GM12878 (cell line): ENCODE measurements around the gene GTPBP6. TPM values are rescaled to one million over a fixed set of nuclear protein-coding genes. Genes with fewer than 3 reads are reported as not detected.

ENCODE experiments used
- ATAC-seq: fragments of 200-7000 bp; cut with Tn5 transposase; 3 replicates; pipeline ENCODE4 v1.9.1; 2020; ENCODE audit warnings: mild to moderate bottlenecking, moderate library complexity
- BruUV-seq: library from RNA; stranded (reverse); fragments of 400-500 nt; replicated peaks from 2 replicates; lab custom pipeline; 2021; lab: Mats Ljungman, UMichigan
- CTCF ChIA-PET: fragments of 300-600 bp; sonication (Branson Sonifier 250); formaldehyde crosslinking; extraction: SDS; loops from one replicate; lab custom pipeline; 2021; ENCODE audit warnings: inconsistent platforms; lab: Yijun Ruan, JAX
- POLR2A ChIA-PET: fragments of 350-600 bp; formaldehyde crosslinking; extraction: SDS; loops from one replicate; lab custom pipeline; 2021; ENCODE audit warnings: inconsistent platforms; lab: Charles Lee
- RAD21 ChIA-PET: fragments of 300-600 bp; sonication (Branson Sonifier 250); formaldehyde crosslinking; loops from one replicate; lab custom pipeline; 2023; ENCODE audit warnings: antibody characterized with exemption; ENCODE audit not compliant: unreplicated experiment; lab: Charles Lee
- SMC1A ChIA-PET: fragments of 300-600 bp; sonication (Branson Sonifier 250); formaldehyde crosslinking; loops from one replicate; lab custom pipeline; 2023; ENCODE audit not compliant: unreplicated experiment, uncharacterized antibody; lab: Charles Lee
- DNase-seq: peaks from one replicate; pipeline ENCODE4 v3.0.0-alpha.2; 2011; ENCODE audit warnings: low read depth, low spot score
- FAIRE-seq: peaks from 3 replicates; lab custom pipeline; 2011; peaks lifted over from hg19 to GRCh38; lab: Jason Lieb, UNC
- H2AFZ ChIP-seq: 2 replicates; pipeline ENCODE4 v1.6.0; 2011; ENCODE audit warnings: low read depth, low read length, control low read depth; ENCODE audit not compliant: control insufficient read depth
- H3K27ac ChIP-seq: 2 replicates; pipeline ENCODE4 v1.5.1; 2011; ENCODE audit warnings: control low read depth; ENCODE audit not compliant: control insufficient read depth, insufficient read depth
- H3K27me3 ChIP-seq, 2 experiments: replicated peaks in 1 of 2; 2 replicates each; pipeline versions ENCODE4 v1.6.0 to v1.6.1; 2011; ENCODE audit warnings: low read length in 1 of 2; ENCODE audit not compliant: control insufficient read depth in 2 of 2, insufficient read depth in 2 of 2
- H3K36me3 ChIP-seq, 2 experiments: 2 replicates each; pipeline ENCODE4 v1.5.1; 2011; ENCODE audit warnings: low read length in 1 of 2; ENCODE audit not compliant: control insufficient read depth in 2 of 2, insufficient read depth in 2 of 2
- H3K4me1 ChIP-seq: 2 replicates; pipeline ENCODE4 v1.6.1; 2011; ENCODE audit warnings: mild to moderate bottlenecking, low read length, moderate library complexity, mixed read lengths; ENCODE audit not compliant: control insufficient read depth, insufficient read depth
- H3K4me2 ChIP-seq: 2 replicates; pipeline ENCODE4 v1.6.0; 2011; ENCODE audit warnings: control low read depth; ENCODE audit not compliant: control insufficient read depth, insufficient read depth
- H3K4me3 ChIP-seq: fragments of 200-600 bp; sonication (generic); 2 replicates; pipeline ENCODE4 v1.5.1; 2016
- H3K79me2 ChIP-seq: 2 replicates; pipeline ENCODE4 v1.6.0; 2011; ENCODE audit warnings: low read length; ENCODE audit not compliant: control insufficient read depth, insufficient read depth
- H3K9ac ChIP-seq: 2 replicates; pipeline ENCODE4 v1.8.0; 2011; ENCODE audit warnings: low read length, control low read depth, mixed read lengths; ENCODE audit not compliant: control insufficient read depth, insufficient read depth
- H3K9me3 ChIP-seq: replicated peaks from 3 replicates; pipeline ENCODE4 v1.5.1; 2011; ENCODE audit warnings: mild to moderate bottlenecking, low read length; ENCODE audit not compliant: control insufficient read depth, insufficient read depth
- H4K20me1 ChIP-seq: 2 replicates; pipeline ENCODE4 v1.6.0; 2011; ENCODE audit not compliant: control insufficient read depth, insufficient read depth
- BACH1 ChIP-seq: fragments of 450-650 bp; IDR thresholded peaks from 2 replicates; pipeline ENCODE4 v1.6.1; 2017; ENCODE audit warnings: mild to moderate bottlenecking, borderline replicate concordance
- BCL11A ChIP-seq: IDR thresholded peaks from 2 replicates; pipeline ENCODE4 v1.6.1; 2011; ENCODE audit warnings: low read depth, low read length
- CBX3 ChIP-seq: fragments of 200-600 bp; sonication (generic); IDR thresholded peaks from 2 replicates; pipeline ENCODE4 v1.6.1; 2016; ENCODE audit warnings: low read depth, borderline replicate concordance
- CHD2 ChIP-seq: IDR thresholded peaks from 2 replicates; pipeline ENCODE4 v1.6.1; 2011; ENCODE audit warnings: low read depth, low read length, improper control_type of control experiment, borderline replicate concordance
- IKZF2 ChIP-seq, 2 experiments: fragments of 450-650 bp; IDR thresholded peaks; 2 replicates each; pipeline ENCODE4 v1.6.1; 2017; ENCODE audit warnings: mild to moderate bottlenecking in 2 of 2, moderate library complexity in 2 of 2
- IRF5 ChIP-seq: fragments of 450-650 bp; IDR thresholded peaks from 2 replicates; pipeline ENCODE4 v1.6.1; 2017; ENCODE audit warnings: borderline replicate concordance
- LARP7 ChIP-seq: fragments of 450-650 bp; IDR thresholded peaks from 2 replicates; pipeline ENCODE4 v1.6.1; 2017; ENCODE audit warnings: mild to moderate bottlenecking
- PKNOX1 ChIP-seq: fragments of 450-650 bp; IDR thresholded peaks from 2 replicates; pipeline ENCODE4 v1.6.1; 2016; ENCODE audit warnings: mild to moderate bottlenecking
- SKIL ChIP-seq: fragments of 450-650 bp; IDR thresholded peaks from 2 replicates; pipeline ENCODE4 v1.6.1; 2017; ENCODE audit warnings: mild to moderate bottlenecking, low read depth, inconsistent platforms; ENCODE audit not compliant: poor library complexity, severe bottlenecking
- TARDBP ChIP-seq: IDR thresholded peaks from 2 replicates; pipeline ENCODE4 v1.6.1; 2016; ENCODE audit warnings: borderline replicate concordance
- ZBTB40 ChIP-seq: fragments of 450-650 bp; IDR thresholded peaks from 2 replicates; pipeline ENCODE4 v1.6.1; 2016; ENCODE audit warnings: mild to moderate bottlenecking, moderate library complexity, borderline replicate concordance
- WGBS: methylation state at CpG from one replicate; pipeline ENCODE4 v1.1.6; 2016; ENCODE audit warnings: low lambda C conversion rate; ENCODE audit not compliant: insufficient replicate concordance, insufficient coverage; ENCODE audit errors: missing lambda C conversion rate; 5-methylcytosine and 5-hydroxymethylcytosine counted together
- in situ Hi-C: fragments of 300-500 bp; cut with MboI; formaldehyde crosslinking; loops from 9 replicates; pipeline ENCODE4 v1.14.3; 2018; ENCODE audit warnings: mixed read lengths
- intact Hi-C: fragments of 100-400 bp; cut with micrococcal nuclease; formaldehyde crosslinking; loops from one replicate; pipeline ENCODE4 v1.14.2; 2022; ENCODE audit not compliant: unreplicated experiment
- polyA plus RNA-seq, 11 experiments: library from polyadenylated mRNA; depleted of rRNA in 4 of 11; unstranded in 6 of 11; stranded (reverse) in 5 of 11; fragments of >200 nt; fragmentation: Nextera tagmentation in 4 of 11; fragmentation: Illumina TruSeq in 1 of 11; extraction: Ambion mirVana in 4 of 11; extraction: Trizol in 1 of 11; gene quantifications; 1 replicate in 1 of 11; 2 replicates in 10 of 11; pipeline versions ENCODE4 v1.2.1 to v1.2.3, GENCODE V29; 2011 to 2016; ENCODE audit warnings: inconsistent platforms in 2 of 11, missing spikeins in 2 of 11, low read depth in 1 of 11
- total RNA-seq, 4 experiments: library from RNA; depleted of rRNA in 3 of 4; stranded (reverse); fragments of >200 nt in 3 of 4; fragmentation: Illumina TruSeq in 1 of 4; extraction: Trizol in 1 of 4; gene quantifications; 2 replicates each; pipeline versions ENCODE4 v1.2.1 to v1.2.3, GENCODE V29; 2013 to 2021

The GTPBP6 gene
- total and polyA plus RNA-seq, 10 of the 15 experiments (the other 5 are each of a cell fraction or from before 2014, with no cell fraction given): 0.31 to 71.0 (median 21.1) TPM

- TF ChIP-seq ZBTB40: no peak
- no peak for TF ChIP-seq CBX3
- no peak for TF ChIP-seq BACH1
- TF ChIP-seq LARP7: no peak
- TF ChIP-seq CHD2: no peak
- TF ChIP-seq, all 136 proteins: peak for 0
These were observed 42.9 kb upstream of the GTPBP6 start (continued) for GRCh38 chrX:361231-362145.

- FAIRE-seq (no peak), ATAC-seq (no peak), DNase-seq (no peak)
- H3K79me2 ChIP-seq: no peaks in the 10 kb centered on the region
- SMC1A ChIA-PET: no interaction called here
- CTCF ChIA-PET: no interaction called here
- no peak overlapping the region for H2AFZ ChIP-seq
- no peak overlapping the region for H3K4me3 ChIP-seq
- peaks cover 3% of the 10 kb centered on the region; the same call in 2 of the 3 replicates for H3K9me3 ChIP-seq
- no TSS peak for BruUV-seq
- POLR2A ChIA-PET: no interaction called here
- RAD21 ChIA-PET: no interaction called here
- H3K9ac ChIP-seq: no peak overlapping the region
- H4K20me1 ChIP-seq: no peaks in the 10 kb centered on the region
- in situ Hi-C loops (no loop called here), intact Hi-C loops (no loop called here)
- 89% methylated on average over 25 of the region's 26 CpGs for WGBS
- no peaks in the 10 kb centered on the region for H3K36me3 ChIP-seq
- H3K4me2 ChIP-seq: no peak overlapping the region
- no peaks in the 10 kb centered on the region for H3K4me1 ChIP-seq
- no peak overlapping the region for H3K27ac ChIP-seq
- no peaks in the 10 kb centered on the region for H3K27me3 ChIP-seq
- no peak for TF ChIP-seq IRF5
- TF ChIP-seq SKIL: no peak
- no peak for TF ChIP-seq IKZF2 (IDR thresholded peaks at IDR 0.05)
- no peak for TF ChIP-seq PKNOX1
- TF ChIP-seq BCL11A: no peak
- TF ChIP-seq TARDBP: no peak
These were observed 42.0 kb upstream of the GTPBP6 start for GRCh38 chrX:360496-361150.
